HUDEP-2 (cell line): ENCODE results near the gene GMPS.
A peak's percentile ranks its signal among the peaks of the same experiment; 100 is the strongest.
"Not testable (repeated sequence)": the region's sequence is repeated elsewhere in the genome, so short reads cannot be mapped to it uniquely, and the experiment has no call there.

Experiments used
- DNase-seq, 76 experiments: peaks; one replicate each; lab custom pipeline; 2025; ENCODE audit not compliant: unreplicated experiment in 76 of 76; lab: John Stamatoyannopoulos, UW

GMPS gene

DNA sequence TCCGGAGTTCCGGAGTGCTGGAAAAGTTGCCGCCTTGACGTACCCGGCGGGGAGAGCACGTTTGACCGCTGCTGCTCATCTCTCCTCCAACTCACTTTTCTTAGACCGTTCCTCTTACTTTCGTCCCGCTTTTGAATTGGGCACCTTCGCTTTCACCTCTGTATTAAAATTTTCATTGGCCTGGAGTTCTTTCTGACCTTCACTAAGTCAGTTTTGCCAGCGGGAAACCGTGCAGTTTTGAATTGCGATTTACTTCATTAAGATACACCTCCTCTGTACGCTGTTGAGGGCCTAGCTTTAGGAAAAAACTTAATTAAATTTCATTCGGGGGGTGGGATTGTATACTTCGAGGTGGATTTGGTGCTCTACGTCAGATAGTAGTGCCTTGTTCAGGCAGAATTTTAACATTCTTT is 1.3 kb downstream of the GMPS start:
- DNase-seq: no peak

DNA sequence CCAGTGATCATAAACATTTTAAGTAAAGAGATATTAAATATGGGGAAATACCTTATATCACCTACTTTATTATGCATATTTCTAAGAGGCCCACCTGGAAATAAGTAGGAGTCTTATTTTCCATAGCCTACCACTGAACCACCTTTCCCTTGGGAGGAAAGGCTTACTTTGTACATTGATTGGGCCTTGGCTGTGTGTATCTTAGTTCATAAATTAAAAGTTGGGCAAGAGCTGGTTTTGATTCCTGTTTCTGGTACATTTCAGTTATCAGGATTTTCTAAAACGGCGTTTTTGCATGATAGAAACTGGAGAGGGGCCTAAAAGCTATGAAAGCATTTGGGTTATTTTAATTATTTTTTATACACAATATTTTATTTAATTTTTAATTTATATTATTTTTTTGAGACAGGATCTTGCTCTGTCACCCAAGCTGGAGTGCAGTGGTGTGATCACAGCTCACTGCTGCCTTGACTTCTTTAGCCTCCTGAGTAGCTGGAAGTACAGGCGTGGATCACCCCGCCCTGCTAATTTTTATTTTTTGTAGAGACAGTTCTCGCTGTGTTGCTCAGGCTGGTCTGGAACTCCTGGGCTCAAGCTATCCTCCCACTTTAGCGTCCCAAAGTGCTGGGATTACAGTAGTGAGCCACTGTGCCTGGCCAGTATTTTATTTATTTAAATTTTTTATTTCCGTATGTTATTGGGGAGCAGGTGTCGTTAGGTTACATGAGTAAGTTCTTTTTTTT is 2.6 kb downstream of the GMPS start:
- no peak for DNase-seq

DNA sequence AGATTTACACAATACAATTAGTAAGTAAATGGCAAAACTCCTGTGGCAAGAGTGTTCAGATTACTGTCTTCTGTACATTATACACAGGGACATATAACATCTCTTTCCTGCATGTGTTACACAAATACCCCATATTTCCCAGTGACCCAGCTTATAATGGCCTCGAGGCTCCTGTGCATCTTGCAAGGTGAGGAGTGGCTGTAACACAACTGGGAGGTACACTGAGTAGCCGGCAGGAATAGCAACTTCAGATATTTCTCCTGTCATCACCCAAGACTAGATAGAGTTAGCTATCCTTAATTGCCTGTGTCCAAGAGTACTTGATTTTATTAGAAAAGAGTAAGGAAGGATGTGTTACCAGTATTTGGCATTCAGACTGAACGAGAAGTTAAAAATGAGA is 5.6 kb downstream of the GMPS start:
- no peak for DNase-seq

DNA sequence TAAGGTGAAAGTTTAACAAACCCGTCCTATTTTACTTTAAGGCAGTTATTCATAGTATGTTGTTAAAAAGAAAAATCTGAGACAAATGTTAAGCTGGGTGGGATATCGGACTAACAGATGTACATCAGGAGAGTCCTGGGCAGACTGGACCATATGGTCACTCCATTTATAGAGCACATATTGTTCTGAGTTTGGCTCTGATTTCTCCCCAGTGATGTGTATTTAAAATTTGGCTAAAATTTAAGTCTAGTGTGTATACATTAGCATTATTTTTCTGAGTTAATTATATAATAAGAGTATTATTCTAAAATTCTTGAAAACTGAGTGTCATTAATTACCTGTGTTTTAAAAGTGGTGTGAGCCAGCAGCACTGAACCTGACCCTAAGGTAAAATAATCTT is 6.1 kb downstream of the GMPS start:
- no peak for DNase-seq

DNA sequence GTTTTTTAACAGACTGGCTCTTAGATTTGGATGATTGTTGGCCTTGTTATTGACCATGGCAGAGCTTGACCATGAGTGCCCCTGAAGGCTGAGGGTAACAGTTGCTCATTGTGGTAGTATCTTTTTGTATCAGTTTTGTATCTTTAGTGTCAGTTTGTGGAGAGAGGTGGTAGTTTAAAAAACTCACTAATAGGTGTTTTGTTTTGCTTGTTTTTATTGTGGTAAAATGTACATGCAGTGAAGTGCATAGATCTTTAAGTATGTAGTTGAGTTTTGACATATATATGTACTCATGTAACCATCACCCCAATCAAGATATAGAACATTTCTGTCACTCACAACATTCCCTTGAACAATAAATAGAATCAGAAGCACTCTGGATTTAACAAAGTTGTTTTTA is 9.8 kb downstream of the GMPS start:
- DNase-seq: no peak

DNA sequence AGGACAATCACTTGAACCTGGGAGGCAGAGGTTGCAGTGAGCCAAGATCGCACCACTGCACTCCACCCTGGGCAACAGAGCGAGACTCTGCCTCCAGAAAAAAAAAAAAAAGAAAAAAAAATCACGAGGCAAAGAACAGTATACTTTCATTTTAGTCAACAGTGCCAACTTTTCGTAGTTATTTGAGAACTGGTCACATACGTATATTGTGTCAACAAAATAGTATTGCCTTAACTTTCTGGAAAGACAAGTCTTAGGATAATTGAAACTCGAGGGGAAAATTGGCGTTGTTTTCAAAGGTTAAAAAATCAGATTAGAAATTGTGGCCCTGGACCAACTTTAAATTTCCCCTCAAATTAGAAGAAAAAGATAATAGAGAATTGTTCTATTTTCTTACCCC is 13.8 kb downstream of the GMPS start:
- no peak for DNase-seq

DNA sequence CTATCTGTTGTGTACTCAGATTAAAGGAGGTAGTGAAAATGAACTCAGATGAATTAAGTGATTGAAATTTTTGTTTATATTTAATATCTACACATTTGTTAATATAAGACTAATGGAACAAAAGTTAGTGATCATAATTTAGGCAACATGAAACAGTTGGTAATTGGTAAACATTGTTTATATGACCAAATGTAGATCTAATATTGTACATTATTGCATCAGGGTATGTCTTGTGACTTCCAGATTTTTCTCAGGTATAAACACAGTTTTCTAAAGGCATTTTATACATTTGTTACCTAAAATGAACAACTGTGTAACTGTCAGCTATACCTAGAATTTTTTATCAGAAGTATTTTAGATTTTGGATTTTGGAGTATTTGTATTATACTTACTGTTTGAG is 14.8 kb downstream of the GMPS start:
- DNase-seq: no peak

DNA sequence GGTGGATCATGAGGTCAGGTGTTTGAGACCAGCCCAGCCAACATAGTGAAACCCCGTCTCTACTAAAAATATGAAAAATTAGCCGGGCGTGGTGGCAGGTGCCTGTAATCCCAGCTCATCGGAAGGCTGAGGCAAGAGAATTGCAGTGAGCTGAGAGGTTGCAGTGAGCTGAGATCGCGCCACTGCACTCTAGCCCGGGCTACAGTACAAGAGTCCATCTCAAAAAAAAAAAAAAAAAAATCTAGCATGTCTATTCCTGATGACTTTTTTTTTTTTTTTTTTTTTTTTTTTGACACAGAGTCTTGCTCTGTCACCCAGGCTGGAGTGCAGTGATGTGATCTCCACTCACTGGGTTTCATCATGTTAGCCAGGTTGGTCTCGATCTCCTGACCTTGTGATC is 15.9 kb downstream of the GMPS start:
- not testable (repeated sequence) for DNase-seq

DNA sequence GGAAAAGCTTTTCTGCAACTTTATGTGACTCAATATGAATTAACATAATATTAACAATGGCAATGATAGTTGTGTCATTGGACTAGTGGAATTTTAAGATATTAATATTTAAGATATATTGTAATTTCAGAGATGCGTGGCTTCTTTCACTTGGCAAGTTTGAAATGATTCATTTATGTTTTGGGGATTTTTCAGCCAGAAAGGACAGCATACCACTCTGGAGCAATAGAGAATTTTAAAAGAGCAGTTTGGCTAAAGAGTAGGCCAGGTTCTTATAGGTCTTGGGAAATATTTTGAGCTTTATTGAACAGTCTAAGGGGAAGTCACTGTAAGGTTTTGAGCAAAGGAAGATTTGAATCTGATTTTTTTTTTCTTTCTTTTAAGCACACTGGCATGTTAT is 16.5 kb downstream of the GMPS start:
- no peak for DNase-seq

DNA sequence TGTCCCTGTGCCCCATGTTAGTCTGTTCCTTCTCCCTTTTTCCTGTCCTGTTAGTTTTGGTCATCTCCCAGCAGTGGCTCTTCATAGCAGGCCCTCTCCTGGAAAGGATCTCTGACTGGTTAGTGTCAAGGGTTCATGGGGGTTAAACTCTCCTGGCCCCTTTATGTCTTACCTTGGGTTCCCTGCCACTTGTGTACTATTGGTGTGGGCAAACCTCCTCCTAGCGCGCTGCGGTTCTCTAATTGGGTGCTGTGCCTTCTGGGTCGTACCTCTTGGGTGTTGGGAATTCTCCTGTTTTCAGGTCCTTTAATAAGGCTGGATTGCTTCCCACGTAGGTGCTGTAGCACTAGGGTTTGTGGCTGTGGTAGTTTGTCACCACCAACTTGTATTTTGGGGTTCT is 18.8 kb downstream of the GMPS start:
- DNase-seq: peak in 4 of 76 experiments; percentile 2 to 9 (median 8)

DNA sequence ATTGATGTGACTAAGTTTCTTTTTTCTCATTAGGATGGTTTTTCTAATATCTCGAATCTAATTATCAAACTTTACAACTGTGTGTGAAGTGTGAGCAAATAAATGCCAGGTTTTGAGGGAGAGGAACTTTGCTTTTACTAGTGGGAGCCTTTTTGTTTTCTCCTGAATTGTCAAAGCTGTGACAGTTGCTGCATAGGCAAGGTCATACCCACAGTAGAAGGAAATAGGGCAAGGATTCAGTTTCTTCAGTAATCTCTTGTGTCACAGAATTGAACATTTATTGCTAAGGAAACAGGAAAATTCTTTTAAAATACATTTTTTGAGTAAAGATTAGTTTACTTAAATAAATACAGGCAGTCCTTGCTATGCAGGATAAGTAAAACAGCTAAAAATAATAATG is 19.5 kb downstream of the GMPS start:
- DNase-seq: peak in 9 of 76 experiments; percentile 7 to 36 (median 18)

DNA sequence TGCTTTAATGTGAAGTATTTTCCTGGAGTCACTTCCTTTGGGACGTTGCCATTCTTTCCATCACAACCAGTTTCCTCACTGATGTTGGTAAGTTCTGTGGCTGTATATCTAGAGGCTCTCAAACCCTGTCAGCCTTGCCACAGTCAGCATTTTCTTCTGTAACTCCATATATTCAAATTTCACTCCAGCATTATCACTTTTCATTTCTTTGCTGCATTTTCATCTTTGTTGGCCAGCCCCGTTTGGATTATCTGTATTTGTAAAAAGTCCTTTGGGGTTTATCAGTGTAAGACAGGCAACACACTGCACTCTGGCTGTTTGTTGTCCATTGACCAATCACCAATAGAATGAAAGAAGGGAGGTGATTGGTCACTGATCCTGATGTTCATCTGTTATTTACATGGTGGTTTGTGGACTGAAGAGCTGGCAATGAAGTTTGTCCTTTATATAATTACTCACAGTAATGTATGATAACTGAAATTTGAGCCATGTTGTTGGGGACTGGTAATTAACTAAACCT is 20.3 kb downstream of the GMPS start:
- DNase-seq: peak in 68 of 76 experiments; percentile 7 to 94 (median 66)

DNA sequence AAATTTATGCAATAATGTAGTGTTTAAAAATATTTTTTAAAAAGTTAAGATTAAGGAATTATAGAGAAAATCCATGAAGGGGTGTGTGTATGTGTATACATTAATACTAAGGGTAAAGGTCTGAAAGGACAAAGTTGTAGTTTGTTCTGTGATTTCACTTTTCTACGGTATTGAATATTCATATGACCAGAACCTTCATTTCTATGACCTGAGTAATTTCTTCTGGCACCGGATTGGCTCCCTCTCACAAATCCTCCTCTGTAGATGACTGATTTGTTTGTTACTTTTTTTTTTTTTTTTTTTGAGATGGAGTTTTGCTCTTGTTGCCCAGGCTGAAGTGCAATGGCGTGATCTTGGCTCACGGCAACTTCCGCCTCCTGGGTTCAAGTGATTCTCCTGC is 20.9 kb downstream of the GMPS start:
- no peak for DNase-seq

DNA sequence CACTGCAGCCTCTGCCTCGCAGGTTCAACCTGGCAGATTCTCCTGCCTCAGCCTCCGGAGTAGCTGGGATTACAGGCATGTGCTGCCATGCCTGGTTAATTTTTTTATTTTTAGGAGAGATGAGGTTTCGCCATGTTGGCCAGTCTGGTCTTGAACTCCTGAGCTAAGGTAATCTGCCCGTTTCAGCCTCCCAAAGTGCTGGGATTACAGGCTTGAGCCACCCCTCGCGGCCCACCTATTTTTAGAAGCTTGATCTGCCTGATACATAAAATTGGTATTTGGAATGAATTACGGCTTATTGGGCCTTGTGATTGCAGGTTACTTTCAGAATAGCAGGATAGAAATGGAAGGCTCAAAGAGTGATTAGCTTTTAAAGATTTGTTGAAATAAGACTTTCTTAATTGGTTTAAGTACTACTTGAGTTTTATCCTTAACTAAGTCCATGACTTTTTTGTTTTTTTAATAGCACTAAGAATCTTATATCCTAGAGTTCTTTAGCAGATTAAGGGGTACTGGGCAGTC is 25.0 kb downstream of the GMPS start:
- no peak for DNase-seq

DNA sequence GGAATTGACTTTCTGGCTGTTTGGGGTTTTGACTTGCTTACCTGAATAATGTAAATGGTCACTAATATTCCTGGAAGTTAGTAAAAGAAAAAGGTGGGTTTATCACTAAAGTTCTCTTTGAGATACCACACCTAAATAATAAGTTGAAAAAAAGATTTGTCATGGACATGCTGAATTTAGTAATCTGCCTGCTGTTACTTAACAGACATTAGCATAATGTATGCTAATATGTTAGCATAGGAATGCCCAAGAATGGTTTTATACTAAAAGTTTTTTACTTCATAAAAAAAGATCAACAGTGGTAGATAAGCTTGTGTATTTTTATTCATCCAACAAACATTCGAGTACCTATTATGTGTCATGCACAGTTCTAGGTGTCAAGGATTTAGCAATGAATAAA is 36.5 kb downstream of the GMPS start:
- no peak for DNase-seq

DNA sequence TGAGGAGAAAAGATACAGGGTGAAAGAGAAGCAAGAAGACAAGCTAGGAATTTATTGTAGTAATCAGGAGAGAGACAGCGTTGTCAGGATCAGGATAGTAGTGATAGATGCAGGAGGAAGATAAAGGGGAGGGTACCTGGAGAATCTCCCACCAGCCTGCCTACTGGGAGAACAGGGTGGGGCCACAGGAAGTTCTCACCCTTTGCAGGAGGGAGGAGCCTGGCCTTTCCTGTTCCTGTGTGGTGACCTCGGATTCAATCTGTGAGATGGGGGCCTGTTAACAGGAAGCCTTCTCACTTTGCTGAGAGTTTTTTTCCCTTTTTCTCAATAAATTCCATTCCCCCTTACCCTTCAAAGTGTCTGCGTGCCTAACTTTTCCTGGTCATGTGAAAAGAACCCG is 37.6 kb downstream of the GMPS start:
- no peak for DNase-seq

DNA sequence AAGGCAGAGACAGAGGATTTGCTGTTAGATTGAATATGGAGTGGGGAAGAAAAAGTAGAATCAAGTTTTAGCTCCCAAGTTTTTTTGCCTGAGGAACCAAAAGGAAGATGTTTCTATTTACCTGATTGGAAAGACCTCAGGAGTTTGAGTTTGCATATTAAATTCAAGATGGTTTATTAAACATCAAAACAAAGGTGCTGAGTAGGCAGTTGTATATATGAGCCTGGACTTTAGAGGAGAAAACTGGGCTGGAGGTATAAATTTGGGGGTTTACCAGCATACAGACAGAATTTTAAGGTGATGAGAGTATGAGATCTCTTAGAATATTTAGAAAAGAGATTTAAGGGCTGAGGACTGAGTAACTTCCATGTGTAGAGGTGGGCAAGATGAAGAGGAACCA is 38.2 kb downstream of the GMPS start:
- DNase-seq: no peak

DNA sequence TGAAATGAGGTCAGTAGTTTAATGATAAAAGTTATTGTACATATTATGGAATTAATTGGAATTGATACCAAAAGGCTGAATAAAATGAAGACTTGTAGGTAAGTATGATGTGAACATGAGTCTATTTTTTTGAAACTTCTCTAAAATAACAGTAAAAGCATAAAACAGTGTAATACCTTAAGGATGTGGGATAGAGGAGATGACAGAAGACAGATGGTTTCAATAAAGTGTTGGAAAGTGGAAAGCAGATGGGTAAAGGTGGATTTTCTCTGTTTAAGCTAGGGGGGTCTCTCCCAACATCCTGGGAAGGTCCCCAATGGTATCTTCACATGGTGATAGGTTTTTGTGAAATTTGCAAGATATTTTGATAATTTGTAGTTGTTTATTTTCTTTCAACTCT is 41.6 kb downstream of the GMPS start:
- DNase-seq: no peak

DNA sequence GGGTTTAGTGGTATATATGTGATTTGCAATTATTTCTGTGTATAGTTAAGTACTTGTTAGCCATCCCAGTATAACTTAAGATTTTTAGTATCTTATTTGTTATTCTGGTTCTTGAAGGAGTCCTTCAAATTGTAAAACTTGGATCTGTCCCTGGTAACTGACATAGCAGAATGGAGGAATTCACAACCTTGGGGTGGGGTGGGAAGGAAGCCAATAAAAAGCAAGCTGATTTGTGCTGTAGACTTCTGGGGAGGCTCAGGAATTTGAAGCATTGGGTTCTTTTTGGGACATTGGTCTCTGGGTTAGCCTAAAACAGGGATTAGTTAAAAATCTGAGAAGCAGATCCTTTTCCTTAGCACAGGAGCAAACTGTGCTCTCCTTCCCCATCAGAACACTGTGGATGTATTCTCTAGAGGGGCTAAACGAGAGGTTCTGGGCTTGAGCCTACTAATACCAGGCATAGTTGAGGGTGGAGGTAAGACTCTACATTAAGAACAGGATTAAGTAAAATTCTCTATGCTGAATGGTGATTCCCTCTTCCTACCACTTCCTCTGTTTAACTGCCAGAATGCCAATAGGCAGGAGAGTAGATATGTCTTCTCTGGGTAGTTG is 42.2 kb downstream of the GMPS start:
- DNase-seq: no peak

DNA sequence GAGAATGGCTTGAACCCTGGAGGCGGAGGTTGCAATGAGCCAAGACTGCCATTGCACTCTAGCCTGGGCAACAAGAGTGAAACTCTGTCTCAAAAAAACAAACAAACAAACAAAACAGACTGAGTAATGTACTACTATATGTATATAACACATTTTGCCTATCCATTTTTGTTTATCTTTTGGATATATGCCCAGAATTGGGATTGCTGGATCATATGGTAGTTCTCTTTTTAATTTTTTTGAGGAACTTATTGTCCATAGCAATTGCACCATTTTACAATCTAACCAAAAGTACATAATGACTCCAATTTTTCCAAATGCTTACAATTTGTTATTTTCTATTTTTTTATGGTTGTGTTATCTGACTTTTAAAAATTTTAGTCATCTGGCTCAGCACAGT is 47.3 kb downstream of the GMPS start:
- DNase-seq: no peak

DNA sequence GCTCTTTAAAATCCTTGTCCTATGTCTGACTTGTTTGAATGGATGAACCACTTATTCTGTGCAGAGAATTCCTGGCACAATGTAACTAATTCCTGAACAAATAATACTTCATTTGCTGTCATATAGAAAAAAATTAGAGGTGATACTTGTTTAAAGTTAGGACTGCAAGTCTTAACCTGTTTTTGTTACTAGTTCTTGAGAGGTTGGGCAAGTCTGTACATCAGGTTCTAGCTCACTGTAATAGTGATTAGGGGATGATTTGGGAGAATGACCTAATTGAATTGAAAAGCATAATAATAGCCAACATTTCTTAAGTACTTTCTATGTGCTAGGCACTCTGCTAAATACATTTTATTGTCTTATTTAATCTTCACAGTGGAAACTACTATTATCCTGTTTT is 49.3 kb downstream of the GMPS start:
- no peak for DNase-seq

DNA sequence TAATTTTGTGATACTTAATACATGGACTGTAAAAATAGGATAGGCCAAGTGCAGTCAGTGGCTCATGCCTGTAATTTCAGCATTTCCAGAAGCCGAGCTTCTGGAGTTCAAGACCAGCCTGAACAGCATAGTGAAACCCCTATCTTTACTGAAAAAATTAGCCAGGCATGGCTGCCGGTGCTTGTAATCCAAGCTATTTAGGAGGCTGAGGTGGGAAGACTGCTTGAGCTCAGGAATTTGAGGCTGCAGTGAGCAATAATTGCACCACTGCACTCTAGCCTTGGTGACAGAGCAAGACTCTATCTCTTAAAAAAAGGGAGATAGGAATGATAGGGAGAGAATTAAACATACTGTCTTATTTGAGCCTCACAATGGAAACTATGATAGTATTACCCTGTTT is 51.0 kb downstream of the GMPS start:
- no peak for DNase-seq
